Mesenchymal stem cell (in vitro differentiated cells and primary cell): ENCODE measurements around the gene SCN1A.
A peak's percentile ranks its signal among the peaks of the same experiment; 100 is the strongest.

ENCODE experiments used
- DNase-seq: peaks from one replicate; pipeline ENCODE4 v3.0.0-alpha.2; 2013
- H2AFZ ChIP-seq: one replicate; pipeline ENCODE4 v1.6.1; 2013; ENCODE audit warnings: low read depth, mild to moderate bottlenecking, control low read depth, inconsistent platforms, low read length, moderate library complexity
- H2AK5ac ChIP-seq: 2 replicates; pipeline ENCODE4 v1.6.1; 2013; ENCODE audit warnings: low read length, moderate library complexity, mild to moderate bottlenecking, inconsistent platforms; ENCODE audit not compliant: severe bottlenecking
- H2BK120ac ChIP-seq: one replicate; pipeline ENCODE4 v1.6.1; 2013; ENCODE audit warnings: low read depth, mild to moderate bottlenecking, inconsistent platforms, low read length, moderate library complexity
- H2BK12ac ChIP-seq, 2 experiments: one replicate each; pipeline ENCODE4 v1.6.1; 2013; ENCODE audit warnings: inconsistent platforms in 2 of 2, low read length in 2 of 2, mild to moderate bottlenecking in 2 of 2, moderate library complexity in 2 of 2, control low read depth in 1 of 2
- H2BK15ac ChIP-seq: one replicate; pipeline ENCODE4 v1.6.1; 2013; ENCODE audit warnings: mild to moderate bottlenecking, low read depth, inconsistent platforms; ENCODE audit not compliant: poor library complexity, severe bottlenecking
- H2BK5ac ChIP-seq: 2 replicates; pipeline ENCODE4 v1.6.1; 2013; ENCODE audit warnings: low read depth, mild to moderate bottlenecking, low read length, control low read depth, inconsistent platforms; ENCODE audit not compliant: poor library complexity, severe bottlenecking
- H3K14ac ChIP-seq, 2 experiments: one replicate each; pipeline ENCODE4 v1.6.1; 2013; ENCODE audit warnings: inconsistent platforms in 2 of 2, low read length in 2 of 2, control low read depth in 1 of 2, mild to moderate bottlenecking in 1 of 2, moderate library complexity in 1 of 2
- H3K18ac ChIP-seq, 2 experiments: one replicate each; pipeline ENCODE4 v1.6.1; 2013; ENCODE audit warnings: inconsistent platforms in 2 of 2, low read length in 2 of 2, control low read depth in 1 of 2, low read depth in 1 of 2, mild to moderate bottlenecking in 1 of 2
- H3K23ac ChIP-seq, 2 experiments: one replicate each; pipeline ENCODE4 v1.6.1; 2013; ENCODE audit warnings: inconsistent platforms in 2 of 2, low read length in 2 of 2, mild to moderate bottlenecking in 2 of 2, moderate library complexity in 2 of 2, control low read depth in 1 of 2
- H3K27ac ChIP-seq: 2 replicates; pipeline ENCODE4 v1.5.1; 2013; ENCODE audit warnings: mild to moderate bottlenecking, moderate library complexity, low read length, control low read depth, inconsistent platforms; ENCODE audit not compliant: poor library complexity, severe bottlenecking
- H3K27me3 ChIP-seq, 2 experiments: 2 replicates each; pipeline versions ENCODE4 v1.6.1 to v1.7.0; 2013; ENCODE audit warnings: low read length in 2 of 2, mild to moderate bottlenecking in 2 of 2, moderate library complexity in 2 of 2, control low read depth in 1 of 2, inconsistent platforms in 1 of 2; ENCODE audit not compliant: control insufficient read depth in 1 of 2, insufficient read depth in 1 of 2
- H3K36me3 ChIP-seq, 2 experiments: 2 replicates each; pipeline versions ENCODE4 v1.6.1 to v1.7.0; 2013; ENCODE audit warnings: low read length in 2 of 2, control low read depth in 1 of 2, inconsistent platforms in 1 of 2, low read depth in 1 of 2, mild to moderate bottlenecking in 1 of 2; ENCODE audit not compliant: insufficient read depth in 2 of 2, control insufficient read depth in 1 of 2
- H3K4ac ChIP-seq, 2 experiments: one replicate each; pipeline ENCODE4 v1.6.1; 2013; ENCODE audit warnings: inconsistent platforms in 2 of 2, low read length in 2 of 2, mild to moderate bottlenecking in 2 of 2, moderate library complexity in 2 of 2, control low read depth in 1 of 2, low read depth in 1 of 2
- H3K4me1 ChIP-seq: 2 replicates; pipeline ENCODE4 v1.6.1; 2013; ENCODE audit warnings: low read depth, low read length, control low read depth; ENCODE audit not compliant: control insufficient read depth, insufficient read depth
- H3K4me2 ChIP-seq: 2 replicates; pipeline ENCODE4 v1.6.1; 2013; ENCODE audit warnings: low read length, mild to moderate bottlenecking, inconsistent platforms; ENCODE audit not compliant: poor library complexity, severe bottlenecking
- H3K4me3 ChIP-seq, 2 experiments: 2 replicates each; pipeline versions ENCODE4 v1.5.1 to v1.7.0; 2013; ENCODE audit warnings: low read length in 2 of 2, mild to moderate bottlenecking in 2 of 2, control low read depth in 1 of 2, low read depth in 1 of 2; ENCODE audit not compliant: insufficient read depth in 1 of 2
- H3K79me1 ChIP-seq: replicated peaks from 2 replicates; pipeline ENCODE4 v1.6.1; 2013; ENCODE audit warnings: mild to moderate bottlenecking, control low read depth, low read length, inconsistent platforms; ENCODE audit not compliant: poor library complexity, severe bottlenecking
- H3K9ac ChIP-seq: 2 replicates; pipeline ENCODE4 v1.7.0; 2013; ENCODE audit warnings: mild to moderate bottlenecking, low read length, moderate library complexity
- H3K9me3 ChIP-seq: 2 replicates; pipeline ENCODE4 v1.7.0; 2013; ENCODE audit warnings: mild to moderate bottlenecking, low read length; ENCODE audit not compliant: control insufficient read depth
- H4K8ac ChIP-seq: one replicate; pipeline ENCODE4 v1.6.1; 2013; ENCODE audit warnings: inconsistent platforms, mild to moderate bottlenecking, low read length, moderate library complexity
- H4K91ac ChIP-seq: one replicate; pipeline ENCODE4 v1.6.1; 2013; ENCODE audit warnings: mild to moderate bottlenecking, low read length, inconsistent platforms
- WGBS: methylation state at CpG from one replicate; pipeline ENCODE4 v1.1.7; 2013; ENCODE audit warnings: mixed read lengths; 5-methylcytosine and 5-hydroxymethylcytosine counted together

SCN1A gene

DNA sequence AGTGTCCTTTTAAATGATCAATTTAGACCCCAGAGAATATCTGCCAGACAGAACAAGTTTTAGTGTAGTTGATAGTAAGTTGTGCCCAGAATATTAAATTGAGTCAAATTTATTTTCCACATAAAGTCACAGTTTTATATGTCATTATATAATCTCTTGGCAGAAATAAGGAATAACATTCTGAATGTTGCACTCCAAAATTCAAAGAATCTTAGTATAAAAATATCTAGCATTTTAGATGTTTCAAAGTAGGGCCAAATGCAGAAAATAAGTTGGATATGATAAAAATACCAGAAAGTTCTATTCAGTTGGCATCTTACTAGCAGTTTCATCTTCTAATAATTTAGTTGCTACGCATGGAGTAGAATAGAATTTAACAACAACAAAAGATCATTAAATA, 33.5 kb downstream of the SCN1A start:
- H2BK5ac ChIP-seq, result no peak overlapping the region
- H2AFZ ChIP-seq, result no peak overlapping the region
- H4K91ac ChIP-seq, result no peak overlapping the region
- H3K4me1 ChIP-seq, result no peaks in the 10 kb centered on the region
- no peak overlapping the region for H3K4me3 ChIP-seq
- H3K9me3 ChIP-seq, result no peaks in the 10 kb centered on the region
- H3K27ac ChIP-seq, result no peak overlapping the region
- no peaks in the 10 kb centered on the region for H3K36me3 ChIP-seq
- H3K27me3 ChIP-seq, result no peaks in the 10 kb centered on the region
- no peak overlapping the region for H2BK120ac ChIP-seq
- H3K23ac ChIP-seq, result no peak overlapping the region
- H3K18ac ChIP-seq, result no peak overlapping the region
- H3K4ac ChIP-seq, result no peak overlapping the region
- no peak overlapping the region for H2BK15ac ChIP-seq
- WGBS, result 100% methylated on average over 1 of the region's 1 CpG
- no peak overlapping the region for H3K4me2 ChIP-seq
- no peak overlapping the region for H2AK5ac ChIP-seq
- H3K79me1 ChIP-seq, result no peaks in the 10 kb centered on the region
- H3K14ac ChIP-seq, result no peak overlapping the region
- DNase-seq, result no peak
- no peak overlapping the region for H4K8ac ChIP-seq
- H3K9ac ChIP-seq, result no peak overlapping the region
- no peak overlapping the region for H2BK12ac ChIP-seq

DNA sequence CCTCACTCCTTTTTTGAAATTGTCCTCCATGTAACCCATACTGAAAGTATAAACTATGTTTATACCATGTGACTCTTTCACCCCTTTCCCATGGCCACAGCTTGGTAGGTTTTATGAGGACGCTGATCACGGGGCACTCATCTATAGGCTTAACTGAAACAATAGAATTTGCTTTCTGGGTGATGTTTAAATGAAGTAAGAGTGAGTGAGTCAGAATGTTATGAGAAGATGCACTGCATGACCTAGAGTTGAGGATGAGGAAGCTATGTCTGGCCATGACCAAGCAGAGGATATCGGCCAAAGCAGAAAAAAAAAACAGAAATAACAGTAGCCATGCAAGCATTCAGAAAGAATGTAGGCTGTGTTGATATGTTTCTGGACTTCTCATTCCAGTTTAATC, 34.9 kb downstream of the SCN1A start:
- no peaks in the 10 kb centered on the region for H3K79me1 ChIP-seq
- WGBS, result 80% methylated on average over 3 of the region's 3 CpGs
- no peak overlapping the region for H2BK15ac ChIP-seq
- H2BK120ac ChIP-seq, result no peak overlapping the region
- H3K9ac ChIP-seq, result no peak overlapping the region
- H3K4me3 ChIP-seq, result no peak overlapping the region
- H3K27me3 ChIP-seq, result no peaks in the 10 kb centered on the region
- DNase-seq, result peak; percentile 5
- H3K4me1 ChIP-seq, result no peaks in the 10 kb centered on the region
- H3K23ac ChIP-seq, result no peak overlapping the region
- no peak overlapping the region for H3K4me2 ChIP-seq
- no peak overlapping the region for H4K91ac ChIP-seq
- H3K9me3 ChIP-seq, result no peaks in the 10 kb centered on the region
- H3K14ac ChIP-seq, result no peak overlapping the region
- H2AFZ ChIP-seq, result no peak overlapping the region
- H3K4ac ChIP-seq, result no peak overlapping the region
- no peak overlapping the region for H3K27ac ChIP-seq
- H2BK5ac ChIP-seq, result peak overlapping the region; percentile 25
- no peak overlapping the region for H2BK12ac ChIP-seq
- H2AK5ac ChIP-seq, result no peak overlapping the region
- no peaks in the 10 kb centered on the region for H3K36me3 ChIP-seq
- H3K18ac ChIP-seq, result no peak overlapping the region
- no peak overlapping the region for H4K8ac ChIP-seq

DNA sequence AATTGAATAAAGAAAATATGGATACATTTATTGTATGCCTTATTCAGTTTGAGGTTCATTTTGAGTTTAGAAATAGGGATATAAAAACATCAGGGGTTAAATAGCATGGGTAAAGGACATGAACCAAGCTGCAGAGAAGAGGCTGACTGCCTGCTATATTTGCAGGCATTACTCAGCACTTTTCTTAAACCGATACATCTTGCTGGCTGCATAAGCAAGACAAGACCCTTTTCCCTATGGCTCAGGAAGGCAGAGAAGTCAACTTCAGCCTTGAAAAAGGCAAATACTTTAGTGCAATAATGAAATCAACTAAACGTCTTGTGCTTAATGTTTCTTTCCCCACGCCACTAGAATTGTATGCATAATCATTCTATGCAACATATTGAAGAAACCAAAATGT, 36.4 kb downstream of the SCN1A start:
- Histone ChIP-seq H3K27ac (no peak overlapping the region), H3K36me3 (no peaks in the 10 kb centered on the region), H2BK5ac (no peak overlapping the region), H3K4me3 (no peak overlapping the region), H3K4me1 (no peaks in the 10 kb centered on the region), H3K79me1 (no peaks in the 10 kb centered on the region), H2BK12ac (no peak overlapping the region), H3K9ac (peak overlapping the region; percentile 39), H3K4me2 (no peak overlapping the region), H3K23ac (no peak overlapping the region), H2AK5ac (no peak overlapping the region), H2BK120ac (no peak overlapping the region), H3K9me3 (no peaks in the 10 kb centered on the region), H4K8ac (no peak overlapping the region), H3K18ac (no peak overlapping the region), H4K91ac (no peak overlapping the region), H2AFZ (no peak overlapping the region), H3K27me3 (no peaks in the 10 kb centered on the region), H3K4ac (no peak overlapping the region), H3K14ac (no peak overlapping the region), H2BK15ac (no peak overlapping the region)
- 59% methylated on average over 3 of the region's 3 CpGs for WGBS
- no peak for DNase-seq

DNA sequence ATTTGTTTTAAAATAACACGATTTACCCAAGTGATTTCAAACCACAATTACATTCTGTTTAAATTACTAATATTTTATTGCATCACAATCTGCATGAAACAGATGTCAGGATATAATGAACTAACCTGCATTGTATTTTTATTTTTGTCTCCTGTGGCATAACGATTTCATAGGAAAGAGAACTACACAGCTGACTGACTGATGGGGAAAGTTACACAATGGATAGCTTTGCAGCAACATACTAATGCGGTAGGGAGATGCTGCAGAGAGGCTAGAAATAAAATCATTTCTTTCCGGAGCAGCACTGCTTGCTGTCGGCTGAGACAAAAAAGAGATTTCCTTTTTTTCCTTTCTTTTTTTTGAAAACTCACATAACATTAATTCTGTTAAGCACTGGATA, 36.9 kb downstream of the SCN1A start:
- Histone ChIP-seq H2AFZ (no peak overlapping the region), H3K23ac (no peak overlapping the region)
- 93% methylated on average over 4 of the region's 5 CpGs for WGBS

More for the DNA sequence above, 36.9 kb downstream of the SCN1A start:
- H2BK120ac ChIP-seq, result no peak overlapping the region
- no peak overlapping the region for H4K8ac ChIP-seq
- no peak overlapping the region for H2BK5ac ChIP-seq
- H3K4me3 ChIP-seq, result no peak overlapping the region
- no peak overlapping the region for H2AK5ac ChIP-seq
- H3K27ac ChIP-seq, result no peak overlapping the region
- H3K14ac ChIP-seq, result no peak overlapping the region
- H3K27me3 ChIP-seq, result no peaks in the 10 kb centered on the region
- no peak overlapping the region for H3K4me2 ChIP-seq
- peak overlapping the region; percentile 39 for H3K9ac ChIP-seq
- H3K79me1 ChIP-seq, result no peaks in the 10 kb centered on the region
- H3K4me1 ChIP-seq, result no peaks in the 10 kb centered on the region
- no peak overlapping the region for H2BK15ac ChIP-seq
- H3K36me3 ChIP-seq, result no peaks in the 10 kb centered on the region
- no peak overlapping the region for H3K18ac ChIP-seq
- no peaks in the 10 kb centered on the region for H3K9me3 ChIP-seq
- H2BK12ac ChIP-seq, result no peak overlapping the region
- H3K4ac ChIP-seq, result no peak overlapping the region
- no peak overlapping the region for H4K91ac ChIP-seq
- no peak for DNase-seq
